H54 (cell line): ENCODE data around the gene RBP2.

Experiments used
- DNase-seq: peaks from one replicate; pipeline ENCODE4 v3.0.0; 2011; ENCODE audit warnings: low spot score, mixed read lengths; ENCODE audit not compliant: insufficient read length
- FAIRE-seq: peaks from 3 replicates; lab custom pipeline; 2011; peaks lifted over from hg19 to GRCh38; lab: Jason Lieb, UNC
- POLR2A ChIP-seq: IDR thresholded peaks from 2 replicates; pipeline ENCODE4 v1.6.1; 2011; ENCODE audit warnings: low read depth, mild to moderate bottlenecking, low read length

RBP2 gene

GRCh38 chr3:139476348-139476747 is at the start of gene RBP2:
Gene RBP2, minus strand, starts transcription at chr3:139476516. Its CDS starts 57 bp downstream, at chr3:139476459.
- TF ChIP-seq POLR2A = no peak
- no peak for FAIRE-seq
- no peak for DNase-seq

- FAIRE-seq (no peak), DNase-seq (no peak)
- TF ChIP-seq POLR2A = no peak
Observed at GRCh38 chr3:139524841-139525636, 48.7 kb upstream of the RBP2 start.

- DNase-seq (no peak), FAIRE-seq (no peak)
- no peak for TF ChIP-seq POLR2A
Observed at GRCh38 chr3:139523718-139524117, 47.4 kb upstream of the RBP2 start.

DNA sequence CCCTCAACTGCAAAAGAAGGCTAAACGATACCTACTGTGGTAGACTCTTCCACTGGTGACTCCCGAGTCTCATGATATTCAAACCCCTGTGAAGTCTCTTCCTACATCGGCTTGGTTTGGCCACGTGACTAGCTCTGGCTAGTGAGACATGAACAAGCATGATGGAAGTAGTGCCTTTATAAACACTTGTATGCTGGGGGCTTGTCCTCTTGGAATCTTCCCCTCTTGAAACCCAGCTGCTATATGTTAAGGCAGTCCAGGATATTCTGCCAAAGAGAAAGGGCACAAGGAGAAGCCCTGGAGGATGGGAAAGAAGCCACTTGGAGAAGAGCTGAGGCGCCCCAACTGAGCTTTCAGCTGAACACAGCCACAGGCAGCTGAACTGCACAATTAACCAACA is 46.9 kb upstream of the RBP2 start:
- no peak for TF ChIP-seq POLR2A
- DNase-seq (no peak), FAIRE-seq (no peak)

DNA sequence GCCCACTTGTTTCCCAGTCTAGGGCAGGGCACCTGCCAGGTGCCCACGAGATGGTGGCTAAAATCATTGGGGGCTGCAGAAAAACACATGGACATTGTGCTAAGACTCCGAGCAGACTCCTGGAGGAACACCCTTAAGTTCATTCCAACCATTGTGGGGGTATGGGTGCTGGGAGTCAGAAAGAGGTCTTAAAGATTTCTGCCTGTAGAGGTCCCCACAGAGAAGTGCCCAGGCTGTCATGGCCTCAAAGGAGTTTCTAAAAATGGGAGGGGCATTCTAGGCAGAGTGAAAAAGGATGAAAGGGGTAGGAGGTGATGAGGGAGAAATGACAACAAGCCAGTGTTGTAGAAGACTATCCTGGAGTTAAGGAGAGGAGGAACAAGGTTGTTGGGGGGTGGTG is 46.1 kb upstream of the RBP2 start:
- no peak for FAIRE-seq
- DNase-seq = no peak
- no peak for TF ChIP-seq POLR2A

DNA sequence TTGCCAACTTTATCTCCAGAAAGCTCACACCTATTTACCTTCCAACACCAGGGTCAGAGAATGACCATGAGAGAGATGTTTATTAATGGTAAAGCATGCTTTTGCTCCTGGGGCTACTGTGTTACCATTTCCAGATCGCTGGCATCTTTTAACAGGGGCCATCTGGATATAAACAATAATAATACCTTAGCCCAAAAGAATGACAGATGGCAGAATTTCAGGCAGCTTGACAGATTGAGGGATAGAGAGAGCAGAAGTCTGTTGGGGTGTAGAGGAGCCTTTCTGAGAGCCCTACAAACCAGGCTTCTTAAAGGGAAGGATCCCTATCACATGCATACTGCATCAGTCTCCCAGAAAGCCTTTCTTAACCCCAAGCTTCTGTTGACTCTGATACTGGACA is 45.5 kb upstream of the RBP2 start:
- FAIRE-seq (no peak), DNase-seq (no peak)
- TF ChIP-seq POLR2A = no peak

- no peak for FAIRE-seq
- DNase-seq = no peak
- TF ChIP-seq POLR2A = no peak
Observed at GRCh38 chr3:139521144-139521543, 44.8 kb upstream of the RBP2 start.

DNA sequence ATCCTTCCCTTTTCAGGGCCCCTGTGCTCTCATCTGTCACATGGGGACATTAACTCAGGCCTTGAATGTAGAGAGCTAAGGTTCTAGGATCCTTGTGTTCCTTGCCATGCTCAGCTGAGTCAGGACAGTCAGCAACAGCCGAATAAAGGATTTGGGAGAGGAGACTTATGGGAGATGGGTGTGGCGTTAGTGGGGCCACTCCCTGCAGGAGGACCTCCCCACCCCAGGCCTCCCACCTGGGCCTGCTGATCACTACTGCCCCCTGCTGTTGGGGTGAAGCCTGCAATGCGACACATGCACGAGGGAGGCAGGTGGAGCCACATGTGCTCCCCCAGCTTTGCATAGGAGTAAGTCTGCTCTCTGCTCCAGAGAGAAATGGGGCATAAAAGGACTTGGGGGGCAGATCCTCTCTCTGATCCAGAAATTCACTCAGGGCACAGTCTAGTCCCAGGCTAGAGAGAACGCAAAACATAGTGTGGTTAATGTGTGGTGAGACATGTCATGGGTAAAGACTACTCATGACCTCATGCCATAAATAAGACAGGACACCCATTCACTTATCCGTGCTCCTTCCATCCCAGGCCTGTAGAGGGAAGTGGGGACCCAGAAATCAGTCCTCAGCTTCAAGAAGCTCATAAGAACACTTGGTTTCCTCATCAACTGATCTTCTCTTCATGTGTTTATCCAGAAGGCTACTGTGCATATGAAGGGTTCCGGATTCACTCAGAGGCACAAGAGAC is 43.9 kb upstream of the RBP2 start:
- no peak for TF ChIP-seq POLR2A
- FAIRE-seq (no peak), DNase-seq (no peak)

GRCh38 chr3:139518926-139519842 is 42.9 kb upstream of the RBP2 start:
- TF ChIP-seq POLR2A = no peak
- no peak for FAIRE-seq
- DNase-seq = no peak

DNA sequence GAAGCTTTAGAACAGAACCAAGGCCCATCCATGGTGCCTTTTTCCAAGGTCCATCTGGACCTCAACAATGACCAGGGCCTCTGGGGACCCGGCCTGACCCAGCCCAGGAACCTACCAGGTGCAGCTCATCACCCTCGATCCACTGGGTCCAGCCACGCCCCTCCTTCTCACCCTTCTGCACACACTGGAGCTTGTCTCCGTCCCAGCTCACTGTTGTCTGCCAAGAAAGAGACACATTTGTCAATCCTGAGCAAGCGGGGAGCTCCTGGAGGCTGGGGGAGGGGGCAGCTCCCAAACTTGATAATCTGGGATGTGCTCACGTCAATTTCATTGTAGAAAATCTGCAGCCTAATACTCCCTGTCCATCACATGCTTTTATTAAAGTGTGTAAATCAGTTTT is 42.0 kb upstream of the RBP2 start:
- FAIRE-seq (no peak), DNase-seq (no peak)
- TF ChIP-seq POLR2A = no peak

GRCh38 chr3:139517321-139518065 is 41.2 kb upstream of the RBP2 start:
- FAIRE-seq (no peak), DNase-seq (no peak)
- no peak for TF ChIP-seq POLR2A

DNA sequence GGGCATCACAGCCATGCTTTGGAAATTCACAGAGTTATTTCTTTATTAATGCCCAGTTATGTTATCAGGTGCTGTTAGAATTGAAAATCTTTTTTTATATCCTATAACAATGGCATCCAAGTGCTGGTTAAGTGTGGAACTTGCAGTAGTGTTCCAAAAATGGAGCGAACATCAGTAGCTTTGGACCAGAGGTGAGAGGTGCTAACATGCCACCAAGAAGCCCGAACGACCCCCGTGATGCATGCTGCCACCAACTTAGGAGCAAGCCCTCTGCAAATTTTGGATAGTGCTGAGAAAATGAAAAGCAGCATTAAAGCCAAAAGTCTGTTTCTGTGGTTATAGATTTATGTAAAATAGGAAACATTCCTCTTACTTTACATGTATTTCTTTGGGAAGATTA is 38.4 kb upstream of the RBP2 start:
- no peak for DNase-seq
- TF ChIP-seq POLR2A = no peak

GRCh38 chr3:139509631-139510030 is 33.3 kb upstream of the RBP2 start:
- TF ChIP-seq POLR2A = no peak
- FAIRE-seq = no peak
- DNase-seq = no peak

More for the DNA sequence above, 38.4 kb upstream of the RBP2 start:
- no peak for FAIRE-seq
